ENCODE measurements around the gene ITSN1.

GRCh38 chr21:33769057-33769456, 126.8 kb downstream of the ITSN1 start:
- no peak for TF ChIP-seq POLR2A (IDR thresholded peaks at IDR 0.05)
- no peak for TF ChIP-seq CTCF (IDR thresholded peaks at IDR 0.05)
